SH-SY5Y (cell line): ENCODE measurements around the gene LYZL6.

Experiments
- GATA2 ChIP-seq: IDR thresholded peaks from 2 replicates; pipeline ENCODE4 v1.6.1; 2011; ENCODE audit warnings: mild to moderate bottlenecking, low read depth, low read length
- GATA3 ChIP-seq: IDR thresholded peaks from 2 replicates; pipeline ENCODE4 v1.6.1; 2011; ENCODE audit warnings: low read depth, mild to moderate bottlenecking, low read length, moderate library complexity

DNA sequence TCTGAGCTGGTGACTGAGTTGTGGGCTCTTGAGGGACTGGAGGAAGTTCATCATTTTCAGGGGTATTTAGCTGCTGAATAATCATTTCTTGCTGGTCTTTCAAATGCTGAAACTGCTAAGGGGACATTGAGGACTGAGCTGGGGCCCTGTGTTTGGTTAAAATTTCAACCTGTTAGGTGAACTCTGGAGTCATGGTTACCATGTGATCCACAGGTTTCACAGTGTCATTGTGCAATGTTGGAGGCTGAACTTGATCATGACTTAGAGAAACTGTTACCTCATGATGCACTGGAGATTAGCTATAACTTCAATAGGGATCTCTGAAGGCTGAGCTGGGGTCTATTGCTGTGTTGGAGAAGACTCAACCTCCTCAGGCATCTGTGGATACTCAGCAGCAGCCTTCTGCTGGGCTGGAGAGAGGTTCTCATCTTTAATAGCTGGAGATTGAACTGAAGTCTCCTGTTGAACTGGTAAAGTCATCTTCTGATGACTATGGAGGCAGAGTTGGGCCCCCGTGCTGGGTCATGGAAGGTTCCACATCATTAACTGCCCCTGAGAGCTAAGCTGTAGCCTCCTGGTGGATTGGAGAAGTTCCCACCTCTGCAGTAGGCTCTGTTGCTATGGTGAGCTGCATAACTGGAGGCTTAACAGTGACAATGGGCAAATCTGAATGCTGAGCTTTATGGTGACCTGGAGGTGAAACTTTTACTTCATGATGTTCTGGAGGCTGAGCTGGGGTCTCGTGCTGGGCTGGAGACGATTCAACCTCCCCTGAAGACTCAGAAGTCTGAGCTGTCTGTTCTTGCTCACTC lies 28.2 kb downstream of the LYZL6 start:
- TF ChIP-seq GATA2 (no peak), GATA3 (no peak)
